OCI-LY1 (cell line): ENCODE measurements around the gene USH2A.

ENCODE experiments used
- H2AFZ ChIP-seq: fragments of 200-600 bp; sonication (generic), shearing (Covaris generic); 2 replicates; pipeline ENCODE4 v1.6.0; 2014; ENCODE audit warnings: antibody characterized with exemption, mild to moderate bottlenecking, low read length
- H3F3A ChIP-seq: fragments of 200-600 bp; sonication (generic), shearing (Covaris generic); 2 replicates; pipeline ENCODE4 v1.6.0; 2014; ENCODE audit warnings: mild to moderate bottlenecking, antibody characterized with exemption, low read length, moderate library complexity; ENCODE audit not compliant: insufficient read depth
- H3K27ac ChIP-seq: fragments of 200-600 bp; sonication (generic); 2 replicates; pipeline ENCODE4 v1.5.1; 2014; ENCODE audit warnings: low read length, mixed run types, mild to moderate bottlenecking, low read depth; ENCODE audit not compliant: poor library complexity, severe bottlenecking
- H3K27me3 ChIP-seq: fragments of 200-600 bp; sonication (generic); 2 replicates; pipeline ENCODE4 v1.6.0; 2014; ENCODE audit warnings: antibody characterized with exemption, mild to moderate bottlenecking, low read length, moderate library complexity; ENCODE audit not compliant: insufficient read depth
- H3K36me3 ChIP-seq: fragments of 200-600 bp; sonication (generic); 2 replicates; pipeline ENCODE4 v1.6.1; 2014; ENCODE audit warnings: mild to moderate bottlenecking, antibody characterized with exemption, low read length, moderate library complexity, mixed read lengths; ENCODE audit not compliant: insufficient read depth
- H3K4me1 ChIP-seq: fragments of 200-600 bp; sonication (generic); 2 replicates; pipeline ENCODE4 v1.5.1; 2014; ENCODE audit warnings: mild to moderate bottlenecking, low read length, moderate library complexity; ENCODE audit not compliant: insufficient read depth, severe bottlenecking
- H3K4me2 ChIP-seq: fragments of 200-600 bp; sonication (generic), shearing (Covaris generic); 2 replicates; pipeline ENCODE4 v1.6.1; 2014; ENCODE audit warnings: low read length
- H3K4me3 ChIP-seq: fragments of 200-600 bp; sonication (generic); 2 replicates; pipeline ENCODE4 v1.5.1; 2014; ENCODE audit warnings: low read length, low read depth, mild to moderate bottlenecking, mixed read lengths; ENCODE audit not compliant: poor library complexity, severe bottlenecking
- H3K79me2 ChIP-seq: fragments of 200-600 bp; shearing (Covaris generic); 2 replicates; pipeline ENCODE4 v1.6.1; 2016; ENCODE audit warnings: mixed run types, low read length, mixed read lengths; ENCODE audit not compliant: insufficient read depth
- H3K9ac ChIP-seq: fragments of 200-600 bp; sonication (generic), shearing (Covaris generic); 2 replicates; pipeline ENCODE4 v1.6.1; 2014; ENCODE audit warnings: mild to moderate bottlenecking, low read length, mixed read lengths
- H3K9me2 ChIP-seq: fragments of 200-600 bp; sonication (generic), shearing (Covaris generic); 2 replicates; pipeline ENCODE4 v1.6.1; 2014; ENCODE audit warnings: low read depth, mild to moderate bottlenecking, low read length, mixed read lengths
- H3K9me3 ChIP-seq: fragments of 200-600 bp; shearing (Covaris generic); 2 replicates; pipeline ENCODE4 v1.6.1; 2014; ENCODE audit warnings: low read length, mixed read lengths
- H4K20me1 ChIP-seq: fragments of 200-600 bp; sonication (generic), shearing (Covaris generic); 2 replicates; pipeline ENCODE4 v1.6.0; 2016; ENCODE audit warnings: mild to moderate bottlenecking, low read length; ENCODE audit not compliant: insufficient read depth
- CTCF ChIP-seq: fragments of 200-600 bp; sonication (generic), shearing (Covaris generic); IDR thresholded peaks from 2 replicates; pipeline ENCODE4 v1.5.1; 2017; ENCODE audit warnings: mild to moderate bottlenecking, antibody characterized with exemption, low read length, moderate library complexity, mixed read lengths
- EZH2 ChIP-seq: fragments of 200-600 bp; sonication (generic), shearing (Covaris generic); IDR thresholded peaks from 2 replicates; pipeline ENCODE4 v1.8.0; 2017; ENCODE audit warnings: borderline replicate concordance, mixed run types, mild to moderate bottlenecking, antibody characterized with exemption, low read length, moderate library complexity, mixed read lengths

Gene USH2A

DNA sequence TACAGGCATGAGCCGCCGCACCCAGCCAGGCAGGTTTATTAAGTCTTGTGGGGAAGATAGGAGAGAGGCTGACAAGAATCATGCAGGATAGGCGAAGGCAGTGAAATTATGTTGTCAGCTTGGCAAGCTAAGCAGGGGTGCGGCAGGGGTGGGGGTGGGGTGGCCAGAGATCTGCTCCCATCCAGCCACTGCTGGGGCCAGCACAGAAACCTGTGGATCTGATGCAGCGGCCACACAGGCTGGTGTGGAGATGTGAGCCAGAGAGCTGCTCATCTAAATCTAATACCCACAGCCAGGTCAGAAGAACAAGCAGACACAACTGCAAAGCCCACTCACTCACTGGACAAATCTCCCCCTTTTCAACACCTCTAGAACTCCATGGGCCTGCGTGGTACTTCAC, 787.4 kb downstream of the USH2A start:
- no peaks in the 10 kb centered on the region for H3K4me1 ChIP-seq
- H3K9me3 ChIP-seq, result no peaks in the 10 kb centered on the region
- no peaks in the 10 kb centered on the region for H3K9me2 ChIP-seq
- H3F3A ChIP-seq, result no peaks in the 10 kb centered on the region
- TF ChIP-seq CTCF, result no peak
- no peak for TF ChIP-seq EZH2
- H3K36me3 ChIP-seq, result no peaks in the 10 kb centered on the region
- H3K4me3 ChIP-seq, result no peak overlapping the region
- H3K9ac ChIP-seq, result no peak overlapping the region
- no peaks in the 10 kb centered on the region for H3K79me2 ChIP-seq
- H3K27me3 ChIP-seq, result no peaks in the 10 kb centered on the region
- H3K27ac ChIP-seq, result no peak overlapping the region
- no peak overlapping the region for H2AFZ ChIP-seq
- no peak overlapping the region for H3K4me2 ChIP-seq
- H4K20me1 ChIP-seq, result no peaks in the 10 kb centered on the region

GRCh38 chr1:215631489-215631888, 791.8 kb downstream of the USH2A start:
- TF ChIP-seq CTCF (no peak), EZH2 (no peak)
- Histone ChIP-seq H4K20me1 (no peaks in the 10 kb centered on the region), H3F3A (no peaks in the 10 kb centered on the region), H3K9me3 (no peaks in the 10 kb centered on the region), H3K79me2 (no peaks in the 10 kb centered on the region), H3K4me1 (no peaks in the 10 kb centered on the region), H3K4me3 (no peak overlapping the region), H3K36me3 (no peaks in the 10 kb centered on the region), H3K27ac (no peak overlapping the region), H3K27me3 (no peaks in the 10 kb centered on the region), H3K9me2 (no peaks in the 10 kb centered on the region), H3K4me2 (no peak overlapping the region), H3K9ac (no peak overlapping the region), H2AFZ (no peak overlapping the region)

- H3K4me3 ChIP-seq, result no peak overlapping the region
- no peak overlapping the region for H3K4me2 ChIP-seq
- no peak for TF ChIP-seq CTCF
- no peak for TF ChIP-seq EZH2
These were observed 792.2 kb downstream of the USH2A start for GRCh38 chr1:215631040-215631439.

More at GRCh38 chr1:215631040-215631439, 792.2 kb downstream of the USH2A start:
- no peaks in the 10 kb centered on the region for H3K9me2 ChIP-seq
- H3F3A ChIP-seq, result no peaks in the 10 kb centered on the region
- no peaks in the 10 kb centered on the region for H3K27me3 ChIP-seq
- H3K27ac ChIP-seq, result no peak overlapping the region
- no peaks in the 10 kb centered on the region for H4K20me1 ChIP-seq
- no peaks in the 10 kb centered on the region for H3K4me1 ChIP-seq
- H3K9ac ChIP-seq, result no peak overlapping the region
- no peaks in the 10 kb centered on the region for H3K79me2 ChIP-seq
- H2AFZ ChIP-seq, result no peak overlapping the region
- H3K36me3 ChIP-seq, result no peaks in the 10 kb centered on the region
- H3K9me3 ChIP-seq, result no peaks in the 10 kb centered on the region
